ENCODE data around the gene MPST.

MPST gene

GRCh38 chr22:37072673-37073072 is 53.1 kb downstream of the MPST start (continued):
- TF ChIP-seq ZNF518A (tag by site-specific recombination; conservative IDR thresholded peaks at IDR 0.05; ENCODE audit: low read depth) (no peak), GFI1B (tag by site-specific recombination; IDR thresholded peaks at IDR 0.05) (no peak), ZNF148 (tag by site-specific recombination; IDR thresholded peaks at IDR 0.05; ENCODE audit: borderline replicate concordance) (0 out of 2 replicates have a peak, but pooled peaks have one; percentile 29), ZNF510 (tag by site-specific recombination; IDR thresholded peaks at IDR 0.05; ENCODE audit: insufficient replicate concordance) (no peak), ZNF37A (tag by site-specific recombination; IDR thresholded peaks at IDR 0.05) (no peak), OSR2 (tag by site-specific recombination; IDR thresholded peaks at IDR 0.05) (no peak), REPIN1 (tag by site-specific recombination; IDR thresholded peaks at IDR 0.05; ENCODE audit: low read depth) (no peak), ZEB2 (tag by site-specific recombination; IDR thresholded peaks at IDR 0.05) (no peak), ZNF341 (tag by site-specific recombination; IDR thresholded peaks at IDR 0.05; ENCODE audit: low read depth) (no peak), ZNF146 (tag by site-specific recombination; IDR thresholded peaks at IDR 0.05) (no peak; the same call in 1 of the 2 replicates), ZNF501 (tag by site-specific recombination; IDR thresholded peaks at IDR 0.05) (no peak), SP2 (tag by site-specific recombination; IDR thresholded peaks at IDR 0.05) (peak; percentile 31), ZSCAN4 (tag by site-specific recombination; IDR thresholded peaks at IDR 0.05) (no peak), ZNF10 (tag by site-specific recombination; IDR thresholded peaks at IDR 0.05) (no peak), ZBTB48 (tag by site-specific recombination; IDR thresholded peaks at IDR 0.05) (no peak), ZNF175 (tag by site-specific recombination; IDR thresholded peaks at IDR 0.05) (no peak), ZNF16 (tag by site-specific recombination; IDR thresholded peaks at IDR 0.05; ENCODE audit: low read depth) (no peak), ZNF555 (tag by site-specific recombination; conservative IDR thresholded peaks at IDR 0.05) (no peak), WT1 (tag by site-specific recombination; IDR thresholded peaks at IDR 0.05) (no peak), ZNF2 (tag by site-specific recombination; IDR thresholded peaks at IDR 0.05) (no peak), ZNF366 (tag by site-specific recombination; conservative IDR thresholded peaks at IDR 0.05) (peak; percentile 98), KLF16 (tag by site-specific recombination; IDR thresholded peaks at IDR 0.05) (no peak), HOXC10 (CRISPR knock-in tag; IDR thresholded peaks at IDR 0.05) (no peak), ZNF248 (tag by site-specific recombination; IDR thresholded peaks at IDR 0.05) (no peak)
- TF ChIP-seq, protein P1, sequence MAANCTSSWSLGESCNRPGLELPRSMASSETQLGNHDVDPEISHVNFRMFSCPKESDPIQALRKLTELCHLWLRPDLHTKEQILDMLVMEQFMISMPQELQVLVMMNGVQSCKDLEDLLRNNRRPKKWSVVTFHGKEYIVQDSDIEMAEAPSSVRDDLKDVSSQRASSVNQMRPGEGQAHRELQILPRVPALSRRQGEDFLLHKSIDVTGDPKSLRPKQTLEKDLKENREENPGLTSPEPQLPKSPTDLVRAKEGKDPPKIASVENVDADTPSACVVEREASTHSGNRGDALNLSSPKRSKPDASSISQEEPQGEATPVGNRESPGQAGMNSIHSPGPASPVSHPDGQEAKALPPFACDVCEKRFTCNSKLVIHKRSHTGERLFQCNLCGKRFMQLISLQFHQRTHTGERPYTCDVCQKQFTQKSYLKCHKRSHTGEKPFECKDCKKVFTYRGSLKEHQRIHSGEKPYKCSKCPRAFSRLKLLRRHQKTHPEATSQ (tag by site-specific recombination; IDR thresholded peaks at IDR 0.05) = no peak
- TF ChIP-seq, protein P2, sequence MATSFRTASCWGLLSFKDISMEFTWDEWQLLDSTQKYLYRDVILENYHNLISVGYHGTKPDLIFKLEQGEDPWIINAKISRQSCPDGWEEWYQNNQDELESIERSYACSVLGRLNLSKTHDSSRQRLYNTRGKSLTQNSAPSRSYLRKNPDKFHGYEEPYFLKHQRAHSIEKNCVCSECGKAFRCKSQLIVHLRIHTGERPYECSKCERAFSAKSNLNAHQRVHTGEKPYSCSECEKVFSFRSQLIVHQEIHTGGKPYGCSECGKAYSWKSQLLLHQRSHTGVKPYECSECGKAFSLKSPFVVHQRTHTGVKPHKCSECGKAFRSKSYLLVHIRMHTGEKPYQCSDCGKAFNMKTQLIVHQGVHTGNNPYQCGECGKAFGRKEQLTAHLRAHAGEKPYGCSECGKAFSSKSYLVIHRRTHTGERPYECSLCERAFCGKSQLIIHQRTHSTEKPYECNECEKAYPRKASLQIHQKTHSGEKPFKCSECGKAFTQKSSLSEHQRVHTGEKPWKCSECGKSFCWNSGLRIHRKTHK (tag by site-specific recombination; IDR thresholded peaks at IDR 0.05) = no peak
- TF ChIP-seq, protein P3, sequence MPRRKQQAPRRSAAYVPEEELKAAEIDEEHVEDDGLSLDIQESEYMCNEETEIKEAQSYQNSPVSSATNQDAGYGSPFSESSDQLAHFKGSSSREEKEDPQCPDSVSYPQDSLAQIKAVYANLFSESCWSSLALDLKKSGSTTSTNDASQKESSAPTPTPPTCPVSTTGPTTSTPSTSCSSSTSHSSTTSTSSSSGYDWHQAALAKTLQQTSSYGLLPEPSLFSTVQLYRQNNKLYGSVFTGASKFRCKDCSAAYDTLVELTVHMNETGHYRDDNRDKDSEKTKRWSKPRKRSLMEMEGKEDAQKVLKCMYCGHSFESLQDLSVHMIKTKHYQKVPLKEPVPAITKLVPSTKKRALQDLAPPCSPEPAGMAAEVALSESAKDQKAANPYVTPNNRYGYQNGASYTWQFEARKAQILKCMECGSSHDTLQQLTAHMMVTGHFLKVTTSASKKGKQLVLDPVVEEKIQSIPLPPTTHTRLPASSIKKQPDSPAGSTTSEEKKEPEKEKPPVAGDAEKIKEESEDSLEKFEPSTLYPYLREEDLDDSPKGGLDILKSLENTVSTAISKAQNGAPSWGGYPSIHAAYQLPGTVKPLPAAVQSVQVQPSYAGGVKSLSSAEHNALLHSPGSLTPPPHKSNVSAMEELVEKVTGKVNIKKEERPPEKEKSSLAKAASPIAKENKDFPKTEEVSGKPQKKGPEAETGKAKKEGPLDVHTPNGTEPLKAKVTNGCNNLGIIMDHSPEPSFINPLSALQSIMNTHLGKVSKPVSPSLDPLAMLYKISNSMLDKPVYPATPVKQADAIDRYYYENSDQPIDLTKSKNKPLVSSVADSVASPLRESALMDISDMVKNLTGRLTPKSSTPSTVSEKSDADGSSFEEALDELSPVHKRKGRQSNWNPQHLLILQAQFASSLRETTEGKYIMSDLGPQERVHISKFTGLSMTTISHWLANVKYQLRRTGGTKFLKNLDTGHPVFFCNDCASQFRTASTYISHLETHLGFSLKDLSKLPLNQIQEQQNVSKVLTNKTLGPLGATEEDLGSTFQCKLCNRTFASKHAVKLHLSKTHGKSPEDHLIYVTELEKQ (tag by site-specific recombination; IDR thresholded peaks at IDR 0.05; ENCODE audit: borderline replicate concordance) = peak; percentile 99
